ENCODE data around the gene ACAA2.

Gene ACAA2

GRCh38 chr18:49813319-49814146 is at the start of gene ACAA2:
Gene ACAA2, minus strand, starts transcription at chr18:49813533. Its CDS starts 49 bp downstream, at chr18:49813484.
- H3K27ac ChIP-seq, result peak within 1 kb of the TSS; percentile 41; the same call in 1 of the 2 replicates
- no peak for TF ChIP-seq CTCF (IDR thresholded peaks at IDR 0.05)
- no peak for TF ChIP-seq ZFX (IDR thresholded peaks at IDR 0.05; ENCODE audit: borderline replicate concordance)

- TF ChIP-seq ZFX (IDR thresholded peaks at IDR 0.05; ENCODE audit: borderline replicate concordance) (no peak), CTCF (IDR thresholded peaks at IDR 0.05) (no peak)
- no peak overlapping the region for H3K27ac ChIP-seq
Observed at GRCh38 chr18:49862656-49863385, 49.5 kb upstream of the ACAA2 start.

- no peak for TF ChIP-seq ZFX (IDR thresholded peaks at IDR 0.05; ENCODE audit: borderline replicate concordance)
- TF ChIP-seq CTCF (IDR thresholded peaks at IDR 0.05), result peak; percentile 43
- H3K27ac ChIP-seq, result no peak overlapping the region
Observed at GRCh38 chr18:49861659-49862058, 48.3 kb upstream of the ACAA2 start.

GRCh38 chr18:49859725-49860124 is 46.4 kb upstream of the ACAA2 start:
- H3K27ac ChIP-seq, result no peak overlapping the region
- no peak for TF ChIP-seq CTCF (IDR thresholded peaks at IDR 0.05)

GRCh38 chr18:49859021-49859359 is 45.7 kb upstream of the ACAA2 start:
- no peak overlapping the region for H3K27ac ChIP-seq
- TF ChIP-seq ZFX (IDR thresholded peaks at IDR 0.05; ENCODE audit: borderline replicate concordance), result no peak
- TF ChIP-seq CTCF (IDR thresholded peaks at IDR 0.05), result peak; percentile 69

- peak; percentile 97 for TF ChIP-seq CTCF (IDR thresholded peaks at IDR 0.05)
- no peak for TF ChIP-seq ZFX (IDR thresholded peaks at IDR 0.05; ENCODE audit: borderline replicate concordance)
- H3K27ac ChIP-seq, result no peak overlapping the region
Observed at GRCh38 chr18:49858309-49859020, 45.1 kb upstream of the ACAA2 start.

Data from 22Rv1 (cell line).